HEK293T (cell line): Measurements from ENCODE around the gene CCL11.

Experiments
- CTCF ChIA-PET: fragments of 350-600 bp; formaldehyde crosslinking; extraction: SDS; loops from one replicate; lab custom pipeline; 2021; ENCODE audit warnings: antibody characterized with exemption, inconsistent platforms; lab: Yijun Ruan, JAX
- POLR2A ChIA-PET: fragments of 350-600 bp; formaldehyde crosslinking; extraction: SDS; loops from one replicate; lab custom pipeline; 2020; ENCODE audit warnings: antibody characterized with exemption, inconsistent platforms; lab: Yijun Ruan, JAX
- DNase-seq: peaks from one replicate; pipeline ENCODE4 v3.0.0; 2012; ENCODE audit warnings: mixed read lengths; ENCODE audit errors: extremely low spot score
- ARNT ChIP-seq: fragments of 450-650 bp; IDR thresholded peaks from 2 replicates; pipeline ENCODE4 v1.6.1; 2017; ENCODE audit warnings: mild to moderate bottlenecking
- BHLHE40 ChIP-seq: fragments of 450-650 bp; IDR thresholded peaks from 2 replicates; pipeline ENCODE4 v1.6.1; 2016; ENCODE audit warnings: mild to moderate bottlenecking, moderate library complexity, borderline replicate concordance
- CTBP1 ChIP-seq: fragments of 450-650 bp; IDR thresholded peaks from 2 replicates; pipeline ENCODE4 v1.6.1; 2016; ENCODE audit warnings: borderline replicate concordance
- ELF4 ChIP-seq: fragments of 450-650 bp; IDR thresholded peaks from 2 replicates; pipeline ENCODE4 v1.6.1; 2017; ENCODE audit warnings: antibody characterized with exemption
- FOXA1 ChIP-seq: fragments of 450-650 bp; IDR thresholded peaks from 2 replicates; pipeline ENCODE4 v1.6.1; 2016; ENCODE audit warnings: mild to moderate bottlenecking
- FOXK2 ChIP-seq: fragments of 450-650 bp; IDR thresholded peaks from 2 replicates; pipeline ENCODE4 v1.6.1; 2016; ENCODE audit warnings: mild to moderate bottlenecking
- FOXM1 ChIP-seq: fragments of 450-650 bp; IDR thresholded peaks from 2 replicates; pipeline ENCODE4 v1.6.1; 2017; ENCODE audit warnings: mild to moderate bottlenecking, borderline replicate concordance
- HDGF ChIP-seq: fragments of 450-650 bp; IDR thresholded peaks from 2 replicates; pipeline ENCODE4 v1.6.1; 2017; ENCODE audit warnings: antibody characterized with exemption, borderline replicate concordance
- L3MBTL2 ChIP-seq: fragments of 450-650 bp; conservative IDR thresholded peaks from 2 replicates; pipeline ENCODE4 v1.6.1; 2016; ENCODE audit warnings: mild to moderate bottlenecking
- LEF1 ChIP-seq: fragments of 450-650 bp; IDR thresholded peaks from 2 replicates; pipeline ENCODE4 v1.6.1; 2017; ENCODE audit warnings: mild to moderate bottlenecking, borderline replicate concordance
- NFRKB ChIP-seq: fragments of 450-650 bp; IDR thresholded peaks from 2 replicates; pipeline ENCODE4 v1.6.1; 2016; ENCODE audit warnings: mild to moderate bottlenecking, moderate library complexity
- PKNOX1 ChIP-seq: fragments of 450-650 bp; IDR thresholded peaks from 2 replicates; pipeline ENCODE4 v1.6.1; 2016
- SP1 ChIP-seq: fragments of 450-650 bp; IDR thresholded peaks from 2 replicates; pipeline ENCODE4 v1.6.1; 2017
- SUZ12 ChIP-seq: fragments of 450-650 bp; IDR thresholded peaks from 2 replicates; pipeline ENCODE4 v1.6.1; 2016; ENCODE audit warnings: mild to moderate bottlenecking
- TARDBP ChIP-seq: fragments of 450-650 bp; IDR thresholded peaks from 2 replicates; pipeline ENCODE4 v1.6.1; 2016
- ZNF384 ChIP-seq: fragments of 450-650 bp; IDR thresholded peaks from 2 replicates; pipeline ENCODE4 v1.6.1; 2016

CCL11 gene

GRCh38 chr17:34300652-34301370 lies 15.3 kb downstream of the CCL11 start:
- TF ChIP-seq ARNT: no peak
- no peak for TF ChIP-seq FOXK2
- no peak for TF ChIP-seq FOXM1
- no peak for TF ChIP-seq L3MBTL2
- no peak for TF ChIP-seq BHLHE40
- TF ChIP-seq TARDBP: no peak
- TF ChIP-seq ZNF384: no peak
- no peak for TF ChIP-seq HDGF
- DNase-seq: no peak
- POLR2A ChIA-PET: no interaction called here
- CTCF ChIA-PET: interaction anchor here (1.2 kb wide), 1 partner anchor 61 kb away, joined by 4 read pairs; no protein-coding TSS in a partner anchor

- no peak for DNase-seq
- CTCF ChIA-PET: interaction anchor here (0.6 to 1.2 kb wide), 2 partner anchors 60 to 374 kb away, joined by 3 to 4 read pairs; no protein-coding TSS in a partner anchor
- TF ChIP-seq ARNT (no peak), HDGF (no peak), SUZ12 (no peak), FOXK2 (no peak), BHLHE40 (no peak), ELF4 (no peak), TARDBP (no peak), NFRKB (no peak), LEF1 (no peak), CTBP1 (no peak), PKNOX1 (no peak), FOXM1 (no peak), SP1 (no peak), FOXA1 (no peak), ZNF384 (no peak), L3MBTL2 (no peak)
- POLR2A ChIA-PET: no interaction called here
Observed at GRCh38 chr17:34301986-34302385, 16.4 kb downstream of the CCL11 start.

- CTCF ChIA-PET: interaction anchor here (0.6 kb wide), 1 partner anchor 375 kb away, joined by 3 read pairs; no protein-coding TSS in a partner anchor
- TF ChIP-seq FOXM1 (no peak), LEF1 (no peak), BHLHE40 (no peak), NFRKB (no peak), FOXK2 (no peak), ELF4 (no peak), ZNF384 (no peak), PKNOX1 (no peak), L3MBTL2 (no peak), CTBP1 (no peak), HDGF (no peak), TARDBP (no peak), SP1 (no peak), SUZ12 (no peak), FOXA1 (no peak), ARNT (no peak)
- POLR2A ChIA-PET: no interaction called here
- no peak for DNase-seq
Observed at GRCh38 chr17:34302636-34303035, 17.1 kb downstream of the CCL11 start.

- CTCF ChIA-PET: no interaction called here
- TF ChIP-seq FOXA1: no peak
- TF ChIP-seq BHLHE40: no peak
- TF ChIP-seq SP1: no peak
- no peak for TF ChIP-seq SUZ12
- no peak for TF ChIP-seq ZNF384
- no peak for TF ChIP-seq PKNOX1
- TF ChIP-seq CTBP1: no peak
- TF ChIP-seq TARDBP: no peak
- TF ChIP-seq NFRKB: no peak
- TF ChIP-seq ARNT: no peak
- TF ChIP-seq ELF4: no peak
- TF ChIP-seq FOXM1: no peak
- TF ChIP-seq LEF1: no peak
- POLR2A ChIA-PET: no interaction called here
- DNase-seq: no peak
Observed at GRCh38 chr17:34303606-34304005, 18.1 kb downstream of the CCL11 start.

- no peak for DNase-seq
- ChIA-PET POLR2A (no interaction called here), CTCF (interaction anchor here (1.0 kb wide), 1 partner anchor 56 kb away, joined by 3 read pairs; no protein-coding TSS in a partner anchor)
- TF ChIP-seq FOXK2: no peak
- TF ChIP-seq FOXM1: no peak
- TF ChIP-seq ELF4: no peak
- no peak for TF ChIP-seq HDGF
- no peak for TF ChIP-seq SP1
- TF ChIP-seq CTBP1: no peak
- no peak for TF ChIP-seq FOXA1
- no peak for TF ChIP-seq L3MBTL2
- no peak for TF ChIP-seq ARNT
- TF ChIP-seq NFRKB: no peak
Observed at GRCh38 chr17:34305061-34305460, 19.5 kb downstream of the CCL11 start.

- ChIA-PET POLR2A (no interaction called here), CTCF (interaction anchor here (1.0 to 1.5 kb wide), 3 partner anchors 55 to 105 kb away, joined by 3 to 6 read pairs (median 3); no protein-coding TSS in a partner anchor)
- TF ChIP-seq FOXK2: no peak
- TF ChIP-seq FOXM1: no peak
- no peak for TF ChIP-seq BHLHE40
- TF ChIP-seq HDGF: no peak
- no peak for TF ChIP-seq ARNT
- TF ChIP-seq PKNOX1: no peak
- no peak for TF ChIP-seq ZNF384
- DNase-seq: no peak
Observed at GRCh38 chr17:34305606-34306005, 20.1 kb downstream of the CCL11 start.
